Heart left ventricle (tissue), 13 donors: ENCODE results near the gene MKI67.

Source experiments
- POLR2A ChIP-seq, 2 donors: fragments of 450-650 bp; IDR thresholded peaks; one replicate each; pipeline ENCODE4 v1.6.1; 2017; ENCODE audit warnings: antibody characterized with exemption in 2 of 2, mild to moderate bottlenecking in 2 of 2, moderate library complexity in 2 of 2
- TF ChIP-seq, protein P1 (sequence below), 12 donors: fragments of 200-600 bp; sonication (generic) in 4 of 12; IDR thresholded peaks; one replicate each; pipeline versions ENCODE4 v1.5.0 to v1.8.0; 2018 to 2022; ENCODE audit warnings: antibody characterized with exemption in 12 of 12, mild to moderate bottlenecking in 5 of 12
- donor health status: ischemic (EF 13 %, LVEDD 7.1; RV severe dilation, severe dysfunction).
- donor health status: DM: no; HTN: yes; CAD: no.
- donor health status: DM: no; HTN: no; CAD: no.
- donor health status: ischemic (EF 25% LVEDD 6.9; RV normal size, moderate dysfunction).
- donor health status: ischemic (EF 25% LVEDD 5.7; RV mildly dilated, moderate dysfunction).
- donor health status: ischemic (EF 35%, LVEDD 5.7; RV mildly dilated, moderate dysfunction).
- donor health status: nonischemic (EF 11% LVEDD 7.7; RV severe dilation, severe dysfunction).
- donor health status: DM: yes; HTN: yes; CAD: no.
- donor health status: PGD.
- donor health status: ischemic (EF 29% LVEDD 5.4; RV normal size, mild dysfunction).
- donor health status: nonischemic (EF 23%, LVEDD 6.1; RV moderate dilation, normal function).

DNA sequence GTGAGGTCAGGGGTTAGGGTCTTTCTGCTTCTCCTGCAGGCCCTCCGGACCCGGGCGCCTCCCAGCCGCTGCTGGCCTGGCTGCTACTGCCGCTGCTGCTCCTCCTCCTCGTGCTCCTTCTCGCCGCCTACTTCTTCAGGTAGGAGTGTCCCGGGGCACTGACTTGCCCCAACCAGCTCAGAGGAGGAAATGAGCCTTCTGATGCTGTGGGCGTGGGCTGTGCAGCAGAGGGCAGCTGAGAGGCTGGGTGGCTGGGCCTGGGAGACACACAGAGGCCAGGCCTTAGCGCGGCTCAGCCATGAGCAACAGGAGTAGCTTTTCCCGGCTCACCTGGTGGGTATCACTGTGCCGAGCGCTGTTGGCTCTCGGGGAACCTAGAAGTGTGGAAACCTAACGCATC lies 78.9 kb downstream of the MKI67 start:
- TF ChIP-seq, protein P1, sequence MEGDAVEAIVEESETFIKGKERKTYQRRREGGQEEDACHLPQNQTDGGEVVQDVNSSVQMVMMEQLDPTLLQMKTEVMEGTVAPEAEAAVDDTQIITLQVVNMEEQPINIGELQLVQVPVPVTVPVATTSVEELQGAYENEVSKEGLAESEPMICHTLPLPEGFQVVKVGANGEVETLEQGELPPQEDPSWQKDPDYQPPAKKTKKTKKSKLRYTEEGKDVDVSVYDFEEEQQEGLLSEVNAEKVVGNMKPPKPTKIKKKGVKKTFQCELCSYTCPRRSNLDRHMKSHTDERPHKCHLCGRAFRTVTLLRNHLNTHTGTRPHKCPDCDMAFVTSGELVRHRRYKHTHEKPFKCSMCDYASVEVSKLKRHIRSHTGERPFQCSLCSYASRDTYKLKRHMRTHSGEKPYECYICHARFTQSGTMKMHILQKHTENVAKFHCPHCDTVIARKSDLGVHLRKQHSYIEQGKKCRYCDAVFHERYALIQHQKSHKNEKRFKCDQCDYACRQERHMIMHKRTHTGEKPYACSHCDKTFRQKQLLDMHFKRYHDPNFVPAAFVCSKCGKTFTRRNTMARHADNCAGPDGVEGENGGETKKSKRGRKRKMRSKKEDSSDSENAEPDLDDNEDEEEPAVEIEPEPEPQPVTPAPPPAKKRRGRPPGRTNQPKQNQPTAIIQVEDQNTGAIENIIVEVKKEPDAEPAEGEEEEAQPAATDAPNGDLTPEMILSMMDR (IDR thresholded peaks at IDR 0.05) = no peak
- no peak for TF ChIP-seq POLR2A (IDR thresholded peaks at IDR 0.05)
